HepG2 (cell line): Measurements from ENCODE around the gene KCNK17.

Source experiments
- HNF4G ChIP-seq, 2 experiments: sonication (generic) in 1 of 2; formaldehyde crosslinking in 1 of 2; IDR thresholded peaks; 2 replicates each; pipeline versions ENCODE4 v1.4.0 to v1.6.1; 2011 to 2020; ENCODE audit warnings: borderline replicate concordance in 2 of 2, low read depth in 2 of 2, mild to moderate bottlenecking in 2 of 2, low read length in 1 of 2, missing genetic modification reagents in 1 of 2, moderate library complexity in 1 of 2
- POLR2AphosphoS5 ChIP-seq: IDR thresholded peaks from 2 replicates; pipeline ENCODE4 v1.6.1; 2012; ENCODE audit warnings: low read depth, low read length
- TF ChIP-seq, protein P1 (sequence below): sonication (generic); formaldehyde crosslinking; IDR thresholded peaks from 2 replicates; pipeline ENCODE4 v1.8.0; 2022; ENCODE audit warnings: missing genetic modification reagents, low read depth, mild to moderate bottlenecking, borderline replicate concordance

DNA sequence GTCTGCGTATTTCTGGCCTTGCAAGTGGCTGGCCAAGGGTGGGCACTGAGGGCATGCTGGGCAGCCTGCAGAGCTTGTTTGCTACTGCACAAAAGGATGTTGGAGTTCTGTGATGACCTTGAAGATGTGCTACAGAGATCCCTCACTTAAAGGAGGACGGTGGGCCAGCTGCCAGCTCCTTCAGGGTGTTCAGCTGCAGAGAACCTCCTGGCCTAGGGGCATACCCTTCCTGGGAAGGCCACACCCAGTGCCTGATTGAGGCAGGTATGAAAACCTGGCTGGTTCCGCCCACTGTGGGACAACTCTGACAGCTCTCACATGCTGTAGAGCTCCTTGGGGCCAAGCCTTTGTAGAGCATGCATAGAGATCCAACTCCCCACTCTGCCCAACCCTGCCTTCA, 3.0 kb upstream of the KCNK17 start:
- TF ChIP-seq, protein P1, sequence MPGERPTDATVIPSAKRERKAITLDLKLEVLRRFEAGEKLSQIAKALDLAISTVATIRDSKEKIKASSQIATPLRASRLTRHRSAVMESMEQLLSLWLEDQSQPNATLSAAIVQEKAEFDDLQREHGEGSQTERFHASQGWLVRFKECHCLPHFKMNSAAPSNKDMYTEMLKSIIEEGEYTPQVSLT, result no peak
- TF ChIP-seq HNF4G (IDR thresholded peaks at IDR 0.05; ENCODE audit: borderline replicate concordance, low read depth, low read length) (no peak), HNF4G (CRISPR knock-in tag; IDR thresholded peaks at IDR 0.05; ENCODE audit: borderline replicate concordance, low read depth) (no peak), POLR2AphosphoS5 (no peak)
